H1 (cell line): ENCODE data around the gene TIFAB. TPM values are rescaled to one million over a fixed set of nuclear protein-coding genes. Genes with fewer than 3 reads are reported as not detected.

Experiments
- CTCF ChIA-PET: fragments of 300-600 bp; sonication (Branson Sonifier 250); formaldehyde crosslinking; loops from one replicate; lab custom pipeline; 2021; ENCODE audit not compliant: partially characterized antibody; lab: Charles Lee
- POLR2A ChIA-PET: fragments of 300-600 bp; sonication (Branson Sonifier 250); formaldehyde crosslinking; loops from one replicate; lab custom pipeline; 2021; ENCODE audit warnings: inconsistent platforms; ENCODE audit not compliant: partially characterized antibody; lab: Charles Lee
- DNase-seq, 2 experiments: peaks; one replicate each; pipeline versions ENCODE4 v3.0.0 to v3.0.0-alpha.2; 2010 to 2022; ENCODE audit warnings: low spot score in 2 of 2, low read depth in 1 of 2, mixed read lengths in 1 of 2
- FAIRE-seq: peaks from 2 replicates; lab custom pipeline; 2011; peaks lifted over from hg19 to GRCh38; lab: Jason Lieb, UNC
- H2AFZ ChIP-seq: 2 replicates; pipeline ENCODE4 v1.8.1; 2012; ENCODE audit warnings: low read length, inconsistent platforms
- H2AK5ac ChIP-seq: 2 replicates; pipeline ENCODE4 v1.6.1; 2013; ENCODE audit warnings: low read depth, low read length
- H2BK120ac ChIP-seq: replicated peaks from 2 replicates; pipeline ENCODE3; 2013; ENCODE audit warnings: low read depth, low read length, inconsistent platforms
- H2BK12ac ChIP-seq: 2 replicates; pipeline ENCODE4 v1.6.1; 2013; ENCODE audit warnings: low read depth, low read length
- H2BK15ac ChIP-seq: 2 replicates; pipeline ENCODE4 v1.6.1; 2013; ENCODE audit warnings: low read length
- H2BK20ac ChIP-seq: 2 replicates; pipeline ENCODE4 v1.6.1; 2013; ENCODE audit warnings: low read length
- H2BK5ac ChIP-seq: 2 replicates; pipeline ENCODE4 v1.6.1; 2013; ENCODE audit warnings: low read depth, low read length
- H3K14ac ChIP-seq: 2 replicates; pipeline ENCODE4 v1.6.1; 2013; ENCODE audit warnings: inconsistent platforms; ENCODE audit not compliant: insufficient read length
- H3K18ac ChIP-seq: 2 replicates; pipeline ENCODE4 v1.6.1; 2013; ENCODE audit warnings: low read length; ENCODE audit errors: extremely low read depth
- H3K23ac ChIP-seq: 2 replicates; pipeline ENCODE4 v1.6.1; 2013; ENCODE audit warnings: inconsistent platforms; ENCODE audit not compliant: insufficient read length
- H3K23me2 ChIP-seq: 2 replicates; pipeline ENCODE4 v1.6.1; 2013; ENCODE audit warnings: low read depth, low read length
- H3K27ac ChIP-seq: 2 replicates; pipeline ENCODE4 v1.6.1; 2011; ENCODE audit warnings: low read depth, low read length, inconsistent platforms
- H3K27me3 ChIP-seq, 4 experiments: replicated peaks in 1 of 4; 1 replicate in 1 of 4; 2 replicates in 3 of 4; pipeline versions ENCODE4 v1.6.1 to v1.8.1; 2011 to 2013; ENCODE audit warnings: low read length in 3 of 4, mild to moderate bottlenecking in 3 of 4, inconsistent platforms in 2 of 4, mixed read lengths in 2 of 4, moderate library complexity in 1 of 4; ENCODE audit not compliant: control insufficient read depth in 3 of 4, insufficient read depth in 3 of 4; ENCODE audit errors: extremely low read depth in 1 of 4
- H3K36me3 ChIP-seq, 4 experiments: 2 replicates each; pipeline versions ENCODE4 v1.6.1 to v1.8.1; 2011 to 2013; ENCODE audit warnings: mild to moderate bottlenecking in 4 of 4, low read length in 3 of 4, moderate library complexity in 2 of 4, control low read depth in 1 of 4, inconsistent platforms in 1 of 4; ENCODE audit not compliant: insufficient read depth in 4 of 4, control insufficient read depth in 2 of 4
- H3K4ac ChIP-seq: replicated peaks from 2 replicates; pipeline ENCODE3; 2013; ENCODE audit warnings: low read length, low read depth, mixed read lengths, inconsistent platforms; ENCODE audit not compliant: insufficient read length
- H3K4me1 ChIP-seq, 4 experiments: replicated peaks in 1 of 4; 1 replicate in 1 of 4; 2 replicates in 3 of 4; pipeline versions ENCODE4 v1.6.1 to v1.8.1; 2011 to 2013; ENCODE audit warnings: low read length in 3 of 4, inconsistent platforms in 2 of 4, mixed read lengths in 1 of 4; ENCODE audit not compliant: insufficient read depth in 4 of 4, control insufficient read depth in 3 of 4
- H3K4me2 ChIP-seq, 2 experiments: 2 replicates each; pipeline versions ENCODE4 v1.6.1 to v1.8.1; 2011 to 2013; ENCODE audit warnings: low read depth in 2 of 2, low read length in 2 of 2, control low read depth in 1 of 2, inconsistent platforms in 1 of 2, mild to moderate bottlenecking in 1 of 2; ENCODE audit not compliant: insufficient read depth in 1 of 2
- H3K4me3 ChIP-seq, 4 experiments: fragments of 200-600, 300-600 bp in 1 of 4; sonication (generic), shearing (Covaris generic), sonication (Bioruptor Twin) in 1 of 4; 2 replicates each; pipeline versions ENCODE4 v1.5.1 to v1.8.1; 2011 to 2016; ENCODE audit warnings: low read length in 4 of 4, low read depth in 3 of 4, control low read depth in 2 of 4, inconsistent platforms in 2 of 4, mild to moderate bottlenecking in 2 of 4, mixed read lengths in 1 of 4, moderate library complexity in 1 of 4; ENCODE audit not compliant: insufficient read depth in 2 of 4; ENCODE audit errors: extremely low read depth in 1 of 4
- H3K56ac ChIP-seq: replicated peaks from 2 replicates; pipeline ENCODE3; 2013; ENCODE audit warnings: low read depth, mild to moderate bottlenecking, mixed read lengths, low read length, inconsistent platforms; ENCODE audit not compliant: insufficient read length
- H3K79me1 ChIP-seq: 2 replicates; pipeline ENCODE4 v1.6.1; 2013; ENCODE audit warnings: low read depth, low read length, control low read depth
- H3K79me2 ChIP-seq, 2 experiments: 2 replicates each; pipeline versions ENCODE4 v1.6.1 to v1.8.1; 2012 to 2013; ENCODE audit warnings: low read length in 2 of 2, mild to moderate bottlenecking in 2 of 2, inconsistent platforms in 1 of 2; ENCODE audit not compliant: insufficient read depth in 2 of 2, control insufficient read depth in 1 of 2
- H3K9ac ChIP-seq, 4 experiments: replicated peaks in 1 of 4; 1 replicate in 1 of 4; 2 replicates in 3 of 4; pipeline versions ENCODE4 v1.6.1 to v1.8.1; 2011 to 2013; ENCODE audit warnings: low read depth in 3 of 4, low read length in 3 of 4, control low read depth in 2 of 4, mild to moderate bottlenecking in 2 of 4, moderate library complexity in 2 of 4, inconsistent platforms in 1 of 4; ENCODE audit errors: extremely low read depth in 1 of 4
- H3K9me3 ChIP-seq, 2 experiments: 2 replicates each; pipeline versions ENCODE4 v1.6.1 to v1.8.1; 2012 to 2013; ENCODE audit warnings: mild to moderate bottlenecking in 2 of 2, moderate library complexity in 2 of 2, control low read depth in 1 of 2, inconsistent platforms in 1 of 2, low read depth in 1 of 2, low read length in 1 of 2, mixed read lengths in 1 of 2; ENCODE audit not compliant: insufficient read depth in 2 of 2
- H4K20me1 ChIP-seq, 2 experiments: replicated peaks in 1 of 2; 2 replicates each; pipeline versions ENCODE3 to v1.8.1; 2011 to 2013; ENCODE audit warnings: inconsistent platforms in 2 of 2, low read length in 2 of 2, mild to moderate bottlenecking in 1 of 2; ENCODE audit not compliant: insufficient read depth in 2 of 2, control insufficient read depth in 1 of 2
- H4K5ac ChIP-seq: 2 replicates; pipeline ENCODE4 v1.6.1; 2013; ENCODE audit warnings: low read length, low read depth, mixed read lengths, inconsistent platforms; ENCODE audit not compliant: insufficient read length
- H4K8ac ChIP-seq: 2 replicates; pipeline ENCODE4 v1.8.0; 2013; ENCODE audit warnings: mild to moderate bottlenecking, moderate library complexity, low read length, inconsistent platforms; ENCODE audit not compliant: insufficient read depth; ENCODE audit errors: extremely low read depth
- H4K91ac ChIP-seq: replicated peaks from 2 replicates; pipeline ENCODE3; 2013; ENCODE audit warnings: low read length, mixed read lengths, inconsistent platforms; ENCODE audit not compliant: insufficient read length
- CHD2 ChIP-seq: IDR thresholded peaks from 2 replicates; pipeline ENCODE4 v1.6.1; 2012; ENCODE audit warnings: low read length, improper control_type of control experiment
- CTBP2 ChIP-seq: IDR thresholded peaks from 2 replicates; pipeline ENCODE4 v1.7.0; 2011; ENCODE audit warnings: borderline replicate concordance, mild to moderate bottlenecking, moderate library complexity, mixed read lengths, low read length; ENCODE audit not compliant: insufficient read depth, insufficient read length
- GABPA ChIP-seq: IDR thresholded peaks from 2 replicates; pipeline ENCODE4 v1.6.1; 2011; ENCODE audit warnings: mild to moderate bottlenecking, low read length, moderate library complexity, borderline replicate concordance; ENCODE audit not compliant: insufficient read depth
- KDM5A ChIP-seq: fragments of 200-600 bp; IDR thresholded peaks from 2 replicates; pipeline ENCODE4 v1.7.1; 2012; ENCODE audit warnings: mild to moderate bottlenecking, low read length, inconsistent platforms, mixed read lengths
- RBBP5 ChIP-seq: IDR thresholded peaks from 2 replicates; pipeline ENCODE4 v1.7.1; 2012; ENCODE audit warnings: low read depth, mild to moderate bottlenecking, inconsistent platforms, low read length, moderate library complexity, borderline replicate concordance
- RXRA ChIP-seq: IDR thresholded peaks from 2 replicates; pipeline ENCODE4 v1.6.1; 2011; ENCODE audit warnings: low read depth, mild to moderate bottlenecking, low read length, moderate library complexity; ENCODE audit not compliant: insufficient read depth
- WGBS, 2 experiments: shearing (Covaris generic) in 1 of 2; methylation state at CpG; one replicate each; pipeline versions ENCODE4 v1.1.6 to v1.1.7; 2013 to 2015; ENCODE audit warnings: low lambda C conversion rate in 2 of 2, mixed read lengths in 2 of 2, inconsistent platforms in 1 of 2, low coverage in 1 of 2, missing lambda C conversion rate in 1 of 2; ENCODE audit not compliant: insufficient replicate concordance in 2 of 2, insufficient coverage in 1 of 2, insufficient read length in 1 of 2; ENCODE audit errors: extremely low coverage in 1 of 2, missing lambda C conversion rate in 1 of 2; 5-methylcytosine and 5-hydroxymethylcytosine counted together
- polyA plus RNA-seq, 7 experiments: library from polyadenylated mRNA; depleted of rRNA in 3 of 7; stranded (reverse) in 5 of 7; unstranded in 2 of 7; fragments of >200 nt in 5 of 7; fragments of 200-250 nt in 2 of 7; gene quantifications; 1 replicate in 5 of 7; 2 replicates in 1 of 7; 4 replicates in 1 of 7; pipeline versions ENCODE4 v1.2.1 to v1.2.3, GENCODE V29; 2011 to 2013; ENCODE audit warnings: missing spikeins in 2 of 7, mixed read lengths in 2 of 7
- total RNA-seq: library from RNA; stranded (reverse); fragmentation: NEBNext Ultra II Directional; extraction: Animal tissue kit (Norgen Biotek cat#: 25700); gene quantifications from 2 replicates; pipeline ENCODE4 v1.2.1, GENCODE V29; 2021
- TF ChIP-seq, protein P1 (sequence below): IDR thresholded peaks from 2 replicates; pipeline ENCODE4 v1.6.1; 2011; ENCODE audit warnings: low read length, improper control_type of control experiment

The TIFAB gene
- total and polyA plus RNA-seq, 2 of the 8 experiments (the other 6 are each of a cell fraction or from before 2014, with no cell fraction given): not detected

DNA sequence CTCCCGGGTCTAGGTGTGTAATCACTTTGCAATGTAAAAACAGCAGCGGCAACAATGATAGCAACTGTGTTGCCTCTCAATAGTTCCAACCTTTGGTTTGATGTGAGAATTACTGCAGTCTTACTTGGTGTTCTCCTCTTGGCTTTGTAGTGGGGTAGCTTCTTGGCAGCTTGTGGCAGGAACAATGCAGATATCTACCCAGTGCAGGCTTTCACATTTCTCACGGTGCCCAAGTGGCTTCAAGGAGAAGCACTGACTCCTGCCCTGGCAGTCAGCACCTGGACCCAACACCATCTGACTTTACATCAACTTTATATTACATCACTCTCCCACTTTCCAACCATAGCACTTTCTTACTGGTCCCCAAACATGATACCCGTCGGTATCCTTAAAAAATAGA, 28.4 kb upstream of the TIFAB start:
- Histone ChIP-seq H4K91ac (no peak overlapping the region), H2AFZ (no peak overlapping the region), H3K9ac (no peak overlapping the region), H3K14ac (no peak overlapping the region), H3K4me1 (peaks cover 0 to 24% (median 14%) of the 10 kb centered on the region in 4 experiments; a peak in 6 of 7 replicates), H3K4me3 (no peak overlapping the region), H2BK20ac (no peak overlapping the region), H3K4me2 (no peak overlapping the region)
- DNase-seq (no peak), FAIRE-seq (no peak)
- POLR2A ChIA-PET: no interaction called here
- CTCF ChIA-PET: interaction anchor here (1.1 to 9.3 kb wide), 11 partner anchors 10 to 354 kb away, joined by 3 to 122 read pairs (median 5); partner anchors contain the start of gene SLC25A48
- no peak for TF ChIP-seq RBBP5
- TF ChIP-seq CTBP2: no peak
- no peak for TF ChIP-seq GABPA
- TF ChIP-seq RXRA: no peak
- no peak for TF ChIP-seq CHD2
- no peak for TF ChIP-seq KDM5A
- TF ChIP-seq, protein P1, sequence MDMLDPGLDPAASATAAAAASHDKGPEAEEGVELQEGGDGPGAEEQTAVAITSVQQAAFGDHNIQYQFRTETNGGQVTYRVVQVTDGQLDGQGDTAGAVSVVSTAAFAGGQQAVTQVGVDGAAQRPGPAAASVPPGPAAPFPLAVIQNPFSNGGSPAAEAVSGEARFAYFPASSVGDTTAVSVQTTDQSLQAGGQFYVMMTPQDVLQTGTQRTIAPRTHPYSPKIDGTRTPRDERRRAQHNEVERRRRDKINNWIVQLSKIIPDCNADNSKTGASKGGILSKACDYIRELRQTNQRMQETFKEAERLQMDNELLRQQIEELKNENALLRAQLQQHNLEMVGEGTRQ: no peak
- TF ChIP-seq, all 59 proteins: peak for 0
- Histone ChIP-seq H2BK15ac (no peak overlapping the region), H3K27me3 (peaks cover 14 to 84% (median 71%) of the 10 kb centered on the region in 4 experiments), H4K5ac (no peak overlapping the region), H3K23me2 (peaks cover 6% of the 10 kb centered on the region; the same call in 1 of the 2 replicates), H2AK5ac (no peak overlapping the region), H3K23ac (no peak overlapping the region), H3K9me3 (no peaks in the 10 kb centered on the region), H3K79me2 (no peaks in the 10 kb centered on the region), H3K18ac (no peak overlapping the region), H3K56ac (no peak overlapping the region), H2BK120ac (no peak overlapping the region), H3K4ac (no peak overlapping the region), H3K36me3 (no peaks in the 10 kb centered on the region), H4K20me1 (peaks cover 2 to 15% of the 10 kb centered on the region in 2 experiments), H3K79me1 (no peaks in the 10 kb centered on the region), H2BK12ac (no peak overlapping the region), H2BK5ac (no peak overlapping the region), H4K8ac (no peak overlapping the region), H3K27ac (no peak overlapping the region)
- 83% methylated on average over 5 of the region's 5 CpGs; no CpG with 5 or more reads in 1 of the 2 experiments for WGBS, 2 experiments
